Measurements from ENCODE around the gene CRABP1. TPM values are rescaled to one million over a fixed set of nuclear protein-coding genes. Genes with fewer than 3 reads are reported as not detected.

The CRABP1 gene
- polyA plus RNA-seq (ENCODE audit: insufficient read length in 3 of 3), result 10 to 100 TPM; 35.2 to 56.2 (median 44.5) TPM
- long read RNA-seq, donor 1, transcript CRABP1-201 (4 exons, 772 nt), result major isoform, 40 of 45 reads
- long read RNA-seq, donor 1, transcript CRABP1-203 (1 exons, 401 nt), result minor isoform, 5 of 45 reads
- long read RNA-seq, donor 1, partial matches to known transcripts, result 0 of 45 reads
- long read RNA-seq, donor 1, other reads (novel, unspliced or antisense), result 0 of 45 reads
- long read RNA-seq, donor 2, transcript CRABP1-201 (4 exons, 772 nt), result major isoform, 40 of 44 reads
- long read RNA-seq, donor 2, partial matches to known transcripts, result 0 of 44 reads
- long read RNA-seq, donor 2, other reads (novel, unspliced or antisense), result 0 of 44 reads
- long read RNA-seq, donor 3, transcript CRABP1-201 (4 exons, 772 nt), result major isoform, 104 of 108 reads
- long read RNA-seq, donor 3, partial matches to known transcripts, result 0 of 108 reads
- long read RNA-seq, donor 3, other reads (novel, unspliced or antisense), result 0 of 108 reads
- long read RNA-seq, donor 4, transcript CRABP1-201 (4 exons, 772 nt), result major isoform, 26 of 28 reads
- long read RNA-seq, donor 4, partial matches to known transcripts, result 0 of 28 reads
- long read RNA-seq, donor 4, other reads (novel, unspliced or antisense), result 0 of 28 reads
- long read RNA-seq, donor 5, result 0 reads
- long read RNA-seq, donor 6, transcript CRABP1-201 (4 exons, 772 nt), result major isoform, 32 of 43 reads
- long read RNA-seq, donor 6, partial matches to known transcripts, result 7 of 43 reads
- long read RNA-seq, donor 6, other reads (novel, unspliced or antisense), result 0 of 43 reads
- long read RNA-seq, donor 7, transcript CRABP1-201 (4 exons, 772 nt), result major isoform, 50 of 60 reads
- long read RNA-seq, donor 7, transcript CRABP1-203 (1 exons, 401 nt), result minor isoform, 5 of 60 reads
- long read RNA-seq, donor 7, partial matches to known transcripts, result 5 of 60 reads
- long read RNA-seq, donor 7, other reads (novel, unspliced or antisense), result 0 of 60 reads
- long read RNA-seq, donor 8, result 0 reads
- long read RNA-seq, donor 9, transcript CRABP1-201 (4 exons, 772 nt), result major isoform, 39 of 42 reads
- long read RNA-seq, donor 9, partial matches to known transcripts, result 0 of 42 reads
- long read RNA-seq, donor 9, other reads (novel, unspliced or antisense), result 0 of 42 reads
- long read RNA-seq, donor 10, transcript CRABP1-203 (1 exons, 401 nt), result minor isoform, 6 of 49 reads
- long read RNA-seq, donor 10, transcript CRABP1-201 (4 exons, 772 nt), result major isoform, 43 of 49 reads
- long read RNA-seq, donor 10, partial matches to known transcripts, result 0 of 49 reads
- long read RNA-seq, donor 10, other reads (novel, unspliced or antisense), result 0 of 49 reads
- long read RNA-seq, donor 11, transcript CRABP1-201 (4 exons, 772 nt), result major isoform, 40 of 41 reads
- long read RNA-seq, donor 11, partial matches to known transcripts, result 0 of 41 reads
- long read RNA-seq, donor 11, other reads (novel, unspliced or antisense), result 0 of 41 reads
- long read RNA-seq, donor 12, transcript CRABP1-201 (4 exons, 772 nt), result major isoform, 9 of 11 reads
- long read RNA-seq, donor 12, partial matches to known transcripts, result 0 of 11 reads
- long read RNA-seq, donor 12, other reads (novel, unspliced or antisense), result 0 of 11 reads
- long read RNA-seq, donor 13, result 0 reads
- long read RNA-seq, donor 14, transcript CRABP1-201 (4 exons, 772 nt), result major isoform, 43 of 46 reads
- long read RNA-seq, donor 14, partial matches to known transcripts, result 0 of 46 reads
- long read RNA-seq, donor 14, other reads (novel, unspliced or antisense), result 0 of 46 reads
- long read RNA-seq, donor 15, transcript CRABP1-201 (4 exons, 772 nt), result major isoform, 23 of 23 reads
- long read RNA-seq, donor 15, partial matches to known transcripts, result 0 of 23 reads
- long read RNA-seq, donor 15, other reads (novel, unspliced or antisense), result 0 of 23 reads
- long read RNA-seq, donor 16, transcript CRABP1-203 (1 exons, 401 nt), result minor isoform, 6 of 98 reads
- long read RNA-seq, donor 16, transcript CRABP1-201 (4 exons, 772 nt), result major isoform, 90 of 98 reads
- long read RNA-seq, donor 16, partial matches to known transcripts, result 0 of 98 reads
- long read RNA-seq, donor 16, other reads (novel, unspliced or antisense), result 0 of 98 reads

DNA sequence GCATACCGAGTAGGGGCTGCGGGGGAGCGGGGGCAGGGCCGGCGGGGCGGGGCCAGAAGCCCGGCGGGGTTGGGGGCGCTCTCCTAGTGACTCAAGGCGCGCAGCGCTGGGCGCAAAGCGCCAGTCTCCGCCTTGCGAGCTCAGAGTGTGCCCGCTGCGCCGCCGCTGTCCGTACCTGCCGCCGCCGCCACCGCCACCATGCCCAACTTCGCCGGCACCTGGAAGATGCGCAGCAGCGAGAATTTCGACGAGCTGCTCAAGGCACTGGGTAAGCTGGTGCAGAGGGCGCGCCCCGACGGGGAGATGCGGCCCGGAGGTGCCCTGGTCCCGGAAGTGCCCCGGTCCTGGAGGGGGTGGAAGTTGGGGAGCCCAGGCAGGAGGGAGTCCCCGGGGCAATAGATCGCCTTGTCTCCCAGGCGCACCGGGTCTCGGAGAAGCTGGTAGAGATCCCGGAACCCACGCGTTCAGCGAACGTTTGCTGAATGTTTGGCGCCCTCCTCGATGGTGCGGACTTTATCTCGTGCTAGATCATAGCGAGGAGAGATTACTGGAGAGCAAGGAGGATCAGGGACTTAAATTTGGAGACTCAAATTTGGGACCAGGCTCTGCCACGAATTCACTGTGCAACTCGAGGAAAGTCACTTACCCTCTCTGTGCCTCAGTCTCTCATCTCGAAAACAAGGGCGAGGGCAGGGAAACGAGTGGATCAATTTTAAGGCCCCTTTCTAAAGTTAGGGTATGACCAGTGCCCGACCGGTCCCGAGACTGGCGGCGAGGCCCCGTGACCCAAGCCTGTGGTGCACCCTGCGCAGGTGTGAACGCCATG lies at the start of gene CRABP1:
Gene CRABP1 (plus strand): TSS at position 123 of the 826 bp plus-strand sequence. CDS start 76 bp downstream, at position 199.
- no peak for DNase-seq (ENCODE audit: extremely low read depth in 1 of 11, low read depth in 9 of 11, low spot score in 4 of 11)

DNA sequence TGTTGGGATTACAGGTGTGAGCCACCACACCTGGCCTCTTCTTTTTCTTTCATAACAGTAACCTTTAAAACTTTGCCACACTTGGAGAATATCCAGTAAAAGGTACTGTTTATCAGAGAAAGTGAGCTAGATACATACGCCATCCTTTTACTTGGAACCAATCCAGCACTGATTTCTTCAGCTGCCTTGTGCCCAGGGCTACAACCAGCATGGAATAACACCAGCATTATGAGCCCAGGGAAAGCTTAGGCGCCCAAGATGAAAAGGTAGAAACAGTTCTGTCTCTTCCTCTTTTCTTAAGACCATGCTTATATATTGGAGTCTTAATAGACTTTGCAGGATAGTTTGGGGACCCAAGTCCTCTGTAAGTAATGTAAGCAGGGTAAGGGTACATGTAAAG lies 49.1 kb upstream of the CRABP1 start:
- DNase-seq (ENCODE audit: extremely low read depth in 1 of 11, low read depth in 9 of 11, low spot score in 4 of 11), result no peak

DNA sequence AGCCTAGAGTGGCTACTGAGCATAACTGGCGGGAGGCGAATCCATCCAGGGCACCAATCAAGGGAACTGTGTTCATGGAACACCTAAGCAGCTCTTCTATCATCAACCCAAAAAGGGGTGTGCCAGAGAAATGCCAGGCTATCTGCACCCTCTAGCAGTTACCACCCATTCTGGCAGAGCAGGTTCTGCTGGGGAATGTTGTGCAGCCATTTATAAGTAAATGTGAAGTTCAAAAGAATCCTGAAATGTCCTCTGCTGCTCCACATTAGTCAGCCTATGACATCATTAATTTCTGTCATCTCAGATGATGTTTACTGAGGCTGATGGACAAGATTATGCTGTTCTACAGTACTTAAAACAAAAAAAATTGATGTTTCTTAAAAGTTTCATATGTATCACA lies 48.5 kb upstream of the CRABP1 start:
- DNase-seq (ENCODE audit: extremely low read depth in 1 of 11, low read depth in 9 of 11, low spot score in 4 of 11), result no peak

- DNase-seq (ENCODE audit: extremely low read depth in 1 of 11, low read depth in 9 of 11, low spot score in 4 of 11), result no peak
Measured at GRCh38 chr15:78292219-78292618, 47.9 kb upstream of the CRABP1 start.

DNA sequence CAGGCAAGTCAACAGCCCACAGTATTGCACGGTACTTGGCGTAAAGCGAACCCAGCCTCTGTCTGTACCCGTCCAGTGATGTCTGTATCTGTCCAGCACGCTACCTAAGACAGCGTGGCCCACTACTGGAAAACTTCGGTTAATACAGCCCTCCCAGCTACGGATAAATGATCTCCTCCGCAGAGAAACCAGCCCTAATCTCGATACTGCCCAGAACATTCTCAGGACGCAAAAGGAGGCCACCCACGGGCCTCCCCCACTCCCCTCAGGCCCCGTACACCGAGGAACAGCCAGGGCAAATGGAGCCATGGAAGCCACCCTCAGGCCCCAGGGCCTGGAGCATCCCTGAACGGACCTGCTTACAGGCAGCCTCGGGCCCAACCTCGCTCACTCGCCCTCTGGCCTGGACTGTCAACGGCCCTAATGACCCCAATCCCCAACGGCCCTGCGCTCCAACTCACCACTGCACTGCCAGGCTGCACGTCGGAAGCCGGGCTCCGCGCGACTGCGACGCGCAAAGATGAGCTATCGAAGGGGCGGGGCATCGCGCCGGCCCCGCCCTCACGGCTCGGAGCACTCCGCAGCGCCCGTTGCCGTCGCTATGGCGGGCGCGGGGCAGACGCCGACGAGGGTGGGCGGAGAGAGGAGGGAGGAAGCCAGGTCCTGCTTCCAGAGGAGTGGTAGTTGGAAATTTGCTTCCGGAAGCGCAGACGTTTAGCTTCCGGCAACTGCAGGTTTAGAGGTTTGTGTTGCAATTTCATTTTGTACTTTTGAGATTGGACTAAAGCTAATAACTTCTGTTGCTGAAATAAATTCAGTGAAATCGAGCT lies 40.8 kb upstream of the CRABP1 start, which contains the start of gene SKIC8:
Gene SKIC8 (minus strand): TSS at position 509 of the 830 bp plus-strand sequence. CDS start 3,923 bp downstream, outside the sequence.
- peak; percentile 82 to 93 (median 90) for DNase-seq (ENCODE audit: extremely low read depth in 1 of 11, low read depth in 9 of 11, low spot score in 4 of 11)

- no peak for DNase-seq (ENCODE audit: extremely low read depth in 1 of 11, low read depth in 9 of 11, low spot score in 4 of 11)
Measured at GRCh38 chr15:78301326-78301725, 38.8 kb upstream of the CRABP1 start.

GRCh38 chr15:78301828-78302227 lies 38.3 kb upstream of the CRABP1 start:
- DNase-seq (ENCODE audit: extremely low read depth in 1 of 11, low read depth in 9 of 11, low spot score in 4 of 11), result no peak

DNA sequence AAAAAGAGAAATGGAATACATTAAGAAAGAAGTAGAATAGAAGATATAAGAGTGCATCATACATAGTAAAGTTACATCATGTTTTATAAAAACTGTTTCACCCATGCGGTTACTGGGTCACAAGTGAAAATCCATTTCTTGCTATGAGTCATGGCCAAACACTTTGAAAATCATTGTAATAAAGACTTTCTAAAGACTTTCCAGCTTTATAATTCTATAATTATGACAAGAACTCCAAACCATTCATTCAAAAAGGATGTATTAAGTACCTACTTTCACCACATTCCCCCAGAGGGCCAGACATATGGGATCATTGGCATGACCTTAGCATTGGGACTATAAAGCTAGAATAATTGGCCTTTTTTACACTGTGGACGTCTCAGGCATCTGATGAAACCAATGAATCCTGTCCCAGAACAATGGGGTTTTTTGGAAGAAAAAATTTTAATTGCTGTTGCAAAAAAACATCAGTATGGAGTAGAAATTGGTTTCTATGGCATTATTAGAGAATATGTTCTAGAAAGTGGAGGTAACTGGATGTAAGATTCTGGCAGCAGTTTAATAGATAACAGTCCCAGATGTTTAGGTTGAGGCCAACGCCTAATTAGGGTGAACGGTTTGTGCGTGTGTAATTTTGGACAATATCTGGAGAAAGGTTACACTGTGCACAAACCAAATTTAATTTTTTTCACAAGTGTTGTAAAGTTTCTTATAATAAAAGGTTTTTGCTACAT lies 37.4 kb upstream of the CRABP1 start:
- no peak for DNase-seq (ENCODE audit: extremely low read depth in 1 of 11, low read depth in 9 of 11, low spot score in 4 of 11)

GRCh38 chr15:78304216-78305066 lies 35.7 kb upstream of the CRABP1 start:
- DNase-seq (ENCODE audit: extremely low read depth in 1 of 11, low read depth in 9 of 11, low spot score in 4 of 11), result no peak

GRCh38 chr15:78306176-78306774 lies 33.9 kb upstream of the CRABP1 start:
- no peak for DNase-seq (ENCODE audit: extremely low read depth in 1 of 11, low read depth in 9 of 11, low spot score in 4 of 11)

GRCh38 chr15:78307976-78308375 lies 32.2 kb upstream of the CRABP1 start:
- no peak for DNase-seq (ENCODE audit: extremely low read depth in 1 of 11, low read depth in 9 of 11, low spot score in 4 of 11)

DNA sequence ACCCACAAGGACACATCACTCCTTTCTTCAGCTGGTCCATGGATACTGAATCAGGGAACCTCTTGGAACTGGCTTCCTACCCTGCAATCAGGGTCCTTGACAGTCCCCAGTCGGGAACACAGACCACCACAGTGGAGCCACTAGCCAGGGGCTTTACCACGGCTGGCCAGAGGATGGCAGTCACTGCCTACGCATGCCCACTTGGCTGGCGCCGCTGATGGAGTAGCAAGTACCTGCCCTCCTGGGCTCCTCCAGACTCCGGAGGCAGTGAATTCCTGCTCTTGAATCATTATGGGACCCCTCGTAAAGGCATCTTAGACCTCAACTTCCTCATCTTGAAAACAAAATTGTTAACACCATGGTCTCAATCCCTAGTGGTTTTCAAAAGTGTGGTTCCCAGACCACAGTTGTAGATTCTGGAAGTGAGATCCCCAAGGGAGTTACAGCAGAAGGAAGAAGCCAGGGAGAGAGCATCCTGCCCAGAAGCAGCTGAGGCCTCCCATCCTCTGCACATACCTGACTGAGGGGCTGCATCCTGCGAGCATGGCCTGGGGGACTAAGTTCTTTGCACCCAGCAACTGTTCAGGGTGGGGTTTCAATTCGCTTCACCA lies 31.6 kb upstream of the CRABP1 start:
- DNase-seq (ENCODE audit: extremely low read depth in 1 of 11, low read depth in 9 of 11, low spot score in 4 of 11), result peak in 6 of 11 donors; percentile 45 to 69 (median 62)

GRCh38 chr15:78311292-78311691 lies 28.9 kb upstream of the CRABP1 start:
- no peak for DNase-seq (ENCODE audit: extremely low read depth in 1 of 11, low read depth in 9 of 11, low spot score in 4 of 11)
